Stimulated activated CD8-positive, alpha-beta memory T cell treated with anti-CD3 and anti-CD28 coated beads, Interleukin-4, amount 100 ng/mL, for 48 hours (primary cell): Measurements from ENCODE around the gene ATP13A3.
"Not testable (repeated sequence)": the region's sequence is repeated elsewhere in the genome, so short reads cannot be mapped to it uniquely, and the experiment has no call there.

Source experiments
- DNase-seq: peaks from one replicate; pipeline ENCODE4 v3.0.0-alpha.2; 2020

The ATP13A3 gene

DNA sequence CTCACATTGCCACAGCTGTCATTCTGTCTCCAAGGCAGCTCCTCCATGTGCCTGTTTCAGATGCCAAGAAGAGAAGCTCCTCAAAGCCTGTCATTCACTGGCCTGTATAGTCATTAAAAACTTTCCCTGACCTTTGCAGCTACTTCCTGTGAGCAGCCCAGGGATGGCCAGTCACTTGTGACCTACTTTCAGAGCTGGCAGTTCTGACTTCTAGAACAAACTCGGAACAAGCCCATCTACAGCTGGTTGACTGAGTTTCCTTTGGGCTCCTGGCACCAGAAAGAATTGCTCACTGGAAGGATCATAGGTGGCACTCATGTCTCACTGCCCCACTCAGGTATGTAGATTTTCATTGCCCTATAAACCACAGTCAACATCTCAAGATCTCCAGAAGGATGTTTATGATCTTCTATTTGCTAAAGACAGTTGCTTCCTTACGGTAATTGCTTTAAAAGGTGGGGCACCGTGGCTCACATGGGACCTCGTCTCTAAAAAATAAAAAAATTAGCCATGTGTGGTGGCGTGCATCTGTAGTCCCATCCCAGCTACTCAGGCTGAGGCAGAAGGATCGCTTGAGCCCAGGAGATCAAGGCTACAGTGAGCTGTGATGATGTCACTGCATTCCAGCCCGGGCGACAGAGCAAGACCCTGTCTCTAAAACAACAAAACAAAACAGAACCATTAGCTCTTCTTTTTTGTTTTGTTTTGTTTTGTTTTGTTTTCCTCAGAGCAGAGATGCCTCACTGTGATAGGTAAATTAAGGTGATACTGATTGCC lies 11.2 kb upstream of the ATP13A3 start:
- no peak for DNase-seq

GRCh38 chr3:194496217-194496919 lies 9.6 kb upstream of the ATP13A3 start:
- no peak for DNase-seq

- no peak for DNase-seq
These were observed 8.2 kb upstream of the ATP13A3 start for GRCh38 chr3:194494951-194495374.

GRCh38 chr3:194493995-194494927 lies 7.5 kb upstream of the ATP13A3 start:
- not testable (repeated sequence) for DNase-seq

DNA sequence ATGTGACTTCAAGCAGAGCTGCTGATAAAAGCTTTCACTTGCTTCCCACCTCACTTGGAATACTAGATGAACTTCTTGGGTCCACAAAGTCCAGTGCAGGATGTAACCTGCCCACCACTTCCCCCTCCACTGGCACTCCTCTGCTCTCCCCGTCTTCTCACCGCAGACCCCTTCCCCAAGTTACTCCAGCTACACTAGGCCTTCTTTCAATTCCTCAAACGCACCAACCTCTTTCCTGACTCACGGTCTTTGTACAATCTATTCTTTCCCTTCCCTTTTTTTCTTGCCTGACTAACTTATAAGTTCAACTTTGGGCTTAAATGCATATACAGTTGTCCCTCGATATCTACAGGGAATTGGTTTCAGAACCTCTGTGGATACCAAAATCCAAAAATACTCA lies 5.2 kb upstream of the ATP13A3 start:
- DNase-seq: no peak

DNA sequence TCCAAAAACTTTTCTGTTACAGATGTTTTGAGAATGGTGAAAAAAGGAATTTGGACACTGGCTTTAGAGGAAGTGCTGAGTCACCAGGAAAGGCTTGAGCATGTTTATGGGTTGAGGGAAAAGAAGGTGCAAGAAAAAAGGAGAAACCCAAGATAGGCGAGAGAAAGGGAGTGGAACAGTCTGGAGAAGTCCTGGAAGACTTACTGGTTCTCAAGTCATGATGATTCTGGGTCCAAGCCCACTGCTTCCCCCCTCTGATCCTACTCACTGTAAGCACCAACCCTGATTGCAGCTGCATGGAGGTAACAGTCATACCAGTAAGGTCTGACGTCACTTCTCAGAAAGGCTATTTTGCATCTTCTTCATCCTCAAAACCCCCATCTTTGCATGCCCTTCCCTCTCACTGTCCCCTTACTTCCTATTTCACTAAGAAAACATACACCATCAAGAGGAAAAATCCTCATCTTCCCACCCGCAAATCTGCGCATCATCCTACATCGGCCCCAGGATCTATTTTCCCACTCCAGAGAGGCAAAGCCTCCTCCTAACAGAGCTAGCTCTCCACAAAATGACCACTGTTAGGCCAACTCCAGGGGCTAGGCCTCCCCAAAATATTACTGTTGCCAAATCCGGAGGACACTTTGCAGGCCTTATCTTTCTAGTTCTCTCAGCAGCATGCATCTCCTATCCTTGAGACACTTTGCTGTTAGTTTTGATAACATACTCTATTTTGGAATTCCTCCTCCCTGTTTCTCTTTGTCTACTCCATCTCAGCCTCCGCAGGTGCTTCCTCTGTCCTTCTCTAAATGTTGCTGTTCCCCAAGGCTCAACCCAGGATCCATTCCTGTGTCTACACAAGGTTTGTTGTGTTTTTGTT lies 3.2 kb upstream of the ATP13A3 start:
- peak; percentile 45 for DNase-seq

DNA sequence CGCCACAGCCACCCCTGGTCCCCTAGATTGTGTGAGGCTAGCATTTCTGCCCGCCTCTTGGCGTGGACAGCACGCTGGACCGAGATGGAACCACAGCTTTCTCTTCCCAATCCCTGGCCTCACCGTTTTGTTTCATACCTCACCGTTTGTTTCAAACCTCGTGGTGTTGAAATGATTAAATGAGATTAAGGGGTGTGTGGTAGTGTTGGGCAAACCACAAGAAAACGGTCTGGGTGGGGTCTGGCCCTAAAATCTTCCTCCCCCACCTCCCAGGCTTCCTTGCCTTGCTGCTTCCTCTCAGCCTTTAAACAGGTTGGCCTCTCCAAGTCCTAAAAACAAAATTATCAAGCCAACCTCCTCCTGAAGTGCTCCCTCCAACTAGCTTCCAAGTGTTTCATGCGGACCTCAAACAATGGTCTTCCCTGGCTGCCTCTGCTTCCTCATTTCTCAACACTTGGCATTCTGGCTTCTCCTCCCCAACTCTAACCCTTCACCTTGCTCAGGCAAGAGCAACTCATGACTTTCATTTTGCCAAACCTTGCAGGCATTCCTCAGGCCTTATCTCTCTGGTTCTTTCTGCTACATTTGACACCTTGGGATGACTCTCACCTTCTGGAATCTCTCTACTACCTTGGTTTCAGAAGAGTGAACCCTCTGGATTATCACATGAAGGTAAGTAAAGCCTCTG lies 1.4 kb upstream of the ATP13A3 start:
- no peak for DNase-seq

DNA sequence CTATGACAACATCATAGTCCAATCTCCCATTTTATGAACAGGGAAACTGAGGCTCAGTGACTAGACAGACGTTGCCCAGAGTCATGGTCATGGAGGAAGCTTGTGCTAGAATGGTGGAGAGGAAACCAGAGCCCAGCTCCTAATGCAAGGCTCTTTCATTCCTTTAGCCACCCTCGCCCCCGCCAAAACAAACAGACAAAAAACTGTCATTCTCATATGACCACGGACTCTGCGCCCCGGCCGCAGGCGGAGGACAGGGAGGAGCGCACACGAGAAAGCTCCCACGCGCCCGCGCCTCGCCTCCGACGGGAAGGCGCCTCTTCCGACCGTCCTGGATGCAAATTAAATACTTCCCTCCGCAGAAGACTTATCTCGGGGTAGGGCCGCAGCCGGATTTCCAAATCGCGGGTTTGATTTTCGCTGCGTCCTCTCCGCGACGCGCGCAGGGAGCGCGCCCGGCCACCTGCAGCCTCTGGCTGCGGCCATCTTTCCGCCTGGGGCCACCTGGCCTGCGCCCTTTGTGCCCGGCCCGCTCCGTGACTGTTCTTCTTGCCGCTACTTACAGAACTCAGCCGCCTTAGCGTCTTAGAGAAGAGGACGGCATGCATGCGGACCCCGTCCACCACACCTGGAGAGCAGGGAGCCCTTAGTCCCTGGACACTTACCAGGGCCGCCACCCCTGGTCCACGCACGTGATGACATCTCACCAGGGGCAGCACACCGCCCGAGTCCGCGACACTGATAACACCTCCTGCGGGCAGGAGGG lies 670 bp upstream of the ATP13A3 start:
- DNase-seq: peak; percentile 64

GRCh38 chr3:194485881-194486539 lies 792 bp downstream of the ATP13A3 start:
- DNase-seq: peak; percentile 72

GRCh38 chr3:194485468-194485880 lies 1.3 kb downstream of the ATP13A3 start:
- no peak for DNase-seq

- no peak for DNase-seq
These were observed 2.2 kb downstream of the ATP13A3 start for GRCh38 chr3:194484614-194485013.

DNA sequence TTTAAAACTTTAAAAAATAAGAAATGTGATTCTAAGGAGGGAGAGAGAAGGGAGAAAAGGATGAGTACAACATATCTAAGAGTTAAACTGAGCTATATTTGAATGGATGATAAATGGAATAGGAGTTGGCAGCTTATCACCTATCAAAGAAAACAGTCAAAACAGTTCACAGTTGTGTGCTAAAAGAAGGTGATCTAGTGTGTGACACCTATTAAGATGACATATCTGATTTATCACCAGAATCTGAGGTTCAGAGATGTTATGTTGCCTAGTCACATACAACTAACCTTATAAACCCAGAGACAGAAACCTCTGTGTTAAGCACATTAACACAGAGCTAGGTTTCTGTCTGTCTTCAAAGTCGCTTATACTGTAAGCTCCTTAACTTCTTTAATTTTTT lies 3.0 kb downstream of the ATP13A3 start:
- no peak for DNase-seq

GRCh38 chr3:194482830-194483229 lies 4.0 kb downstream of the ATP13A3 start:
- DNase-seq: not testable (repeated sequence)

DNA sequence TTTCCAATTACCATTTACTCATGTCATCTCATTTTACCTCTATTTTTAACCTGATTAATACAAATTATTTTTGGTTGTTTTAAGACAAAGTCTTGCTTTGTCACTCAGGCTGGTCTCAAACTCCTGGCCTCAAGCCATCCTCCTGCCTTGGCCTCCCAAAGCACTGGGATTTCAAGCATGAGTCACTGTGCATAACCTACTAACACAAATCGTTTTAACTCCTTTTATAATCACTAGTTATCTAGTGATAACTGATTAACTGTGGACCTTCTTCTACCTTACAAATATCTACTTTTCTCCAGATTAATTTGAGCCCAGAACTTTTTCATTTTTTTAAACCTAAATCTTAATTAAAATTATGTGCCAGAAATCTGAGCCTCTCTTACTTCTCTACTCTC lies 4.6 kb downstream of the ATP13A3 start:
- DNase-seq: no peak

- no peak for DNase-seq
These were observed 5.1 kb downstream of the ATP13A3 start for GRCh38 chr3:194481525-194482195.

- no peak for DNase-seq
These were observed 5.7 kb downstream of the ATP13A3 start for GRCh38 chr3:194481103-194481502.

GRCh38 chr3:194476784-194477183 lies 10.0 kb downstream of the ATP13A3 start:
- no peak for DNase-seq

GRCh38 chr3:194475978-194476377 lies 10.8 kb downstream of the ATP13A3 start:
- no peak for DNase-seq

- no peak for DNase-seq
These were observed 11.5 kb downstream of the ATP13A3 start for GRCh38 chr3:194475138-194475932.
